Esophagus muscularis mucosa (tissue), 4 donors: ENCODE data around the gene KATNB1. TPM values are rescaled to one million over a fixed set of nuclear protein-coding genes. Genes with fewer than 3 reads are reported as not detected.

ENCODE experiments used
- DNase-seq: peaks from one replicate; pipeline ENCODE4 v3.0.0-alpha.2; 2017; ENCODE audit errors: extremely low spot score
- H3K27ac ChIP-seq, 4 donors: fragments of 200-600 bp; sonication (generic); replicated peaks in 1 of 4; 1 replicate in 3 of 4; 2 replicates in 1 of 4; pipeline ENCODE4 v1.5.1; 2016 to 2019; ENCODE audit warnings: mild to moderate bottlenecking in 1 of 4
- H3K27me3 ChIP-seq, 4 donors: fragments of 200-600 bp; sonication (generic); one replicate each; pipeline versions ENCODE4 v1.5.1 to v1.6.0; 2016 to 2019
- H3K36me3 ChIP-seq, 4 donors: fragments of 200-600 bp; sonication (generic); one replicate each; pipeline ENCODE4 v1.5.1; 2016 to 2019
- H3K4me1 ChIP-seq, 4 donors: fragments of 200-600 bp; sonication (generic); one replicate each; pipeline ENCODE4 v1.5.1; 2016 to 2019
- H3K4me3 ChIP-seq, 4 donors: fragments of 200-600 bp; sonication (generic); 1 replicate in 2 of 4; 2 replicates in 2 of 4; pipeline ENCODE4 v1.5.1; 2016 to 2019; ENCODE audit warnings: mild to moderate bottlenecking in 4 of 4, moderate library complexity in 1 of 4
- H3K9me3 ChIP-seq, 4 donors: fragments of 200-600 bp; sonication (generic); 1 replicate in 3 of 4; 2 replicates in 1 of 4; pipeline ENCODE4 v1.5.1; 2016 to 2019
- EP300 ChIP-seq: sonication (generic); formaldehyde crosslinking; IDR thresholded peaks from one replicate; pipeline ENCODE4 v1.6.1; 2017; ENCODE audit warnings: antibody characterized with exemption
- POLR2A ChIP-seq: fragments of 450-650 bp; IDR thresholded peaks from one replicate; pipeline ENCODE4 v1.6.1; 2017; ENCODE audit warnings: antibody characterized with exemption, moderate library complexity, mild to moderate bottlenecking, low read depth
- POLR2AphosphoS5 ChIP-seq, 2 donors: sonication (generic); formaldehyde crosslinking; IDR thresholded peaks; one replicate each; pipeline ENCODE4 v1.6.1; 2017; ENCODE audit warnings: antibody characterized with exemption in 2 of 2
- WGBS: methylation state at CpG from one replicate; pipeline ENCODE4 v1.1.5; 2018; 5-methylcytosine and 5-hydroxymethylcytosine counted together
- intact Hi-C: fragments of 100-400 bp; cut with DNase I; formaldehyde crosslinking; loops from one replicate; pipeline ENCODE4 v1.15.1; 2023
- total RNA-seq, 4 donors: library from RNA; depleted of rRNA; stranded (reverse); fragments of >200 nt; gene quantifications; one replicate each; pipeline versions ENCODE4 v1.1.0 to v1.2.1, GENCODE V29; 2016
- TF ChIP-seq, protein P1 (sequence below), 3 experiments: fragments of 200-600 bp in 2 of 3; fragments of 450-650 bp in 1 of 3; sonication (generic) in 2 of 3; IDR thresholded peaks; one replicate each; pipeline ENCODE4 v1.5.1; 2017 to 2019; ENCODE audit warnings: antibody characterized with exemption in 3 of 3, mild to moderate bottlenecking in 2 of 3, moderate library complexity in 1 of 3

Gene KATNB1, protein sequence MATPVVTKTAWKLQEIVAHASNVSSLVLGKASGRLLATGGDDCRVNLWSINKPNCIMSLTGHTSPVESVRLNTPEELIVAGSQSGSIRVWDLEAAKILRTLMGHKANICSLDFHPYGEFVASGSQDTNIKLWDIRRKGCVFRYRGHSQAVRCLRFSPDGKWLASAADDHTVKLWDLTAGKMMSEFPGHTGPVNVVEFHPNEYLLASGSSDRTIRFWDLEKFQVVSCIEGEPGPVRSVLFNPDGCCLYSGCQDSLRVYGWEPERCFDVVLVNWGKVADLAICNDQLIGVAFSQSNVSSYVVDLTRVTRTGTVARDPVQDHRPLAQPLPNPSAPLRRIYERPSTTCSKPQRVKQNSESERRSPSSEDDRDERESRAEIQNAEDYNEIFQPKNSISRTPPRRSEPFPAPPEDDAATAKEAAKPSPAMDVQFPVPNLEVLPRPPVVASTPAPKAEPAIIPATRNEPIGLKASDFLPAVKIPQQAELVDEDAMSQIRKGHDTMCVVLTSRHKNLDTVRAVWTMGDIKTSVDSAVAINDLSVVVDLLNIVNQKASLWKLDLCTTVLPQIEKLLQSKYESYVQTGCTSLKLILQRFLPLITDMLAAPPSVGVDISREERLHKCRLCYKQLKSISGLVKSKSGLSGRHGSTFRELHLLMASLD
- total RNA-seq: 10 to 100 TPM; 10.4 to 16.9 (median 15.3) TPM

DNA sequence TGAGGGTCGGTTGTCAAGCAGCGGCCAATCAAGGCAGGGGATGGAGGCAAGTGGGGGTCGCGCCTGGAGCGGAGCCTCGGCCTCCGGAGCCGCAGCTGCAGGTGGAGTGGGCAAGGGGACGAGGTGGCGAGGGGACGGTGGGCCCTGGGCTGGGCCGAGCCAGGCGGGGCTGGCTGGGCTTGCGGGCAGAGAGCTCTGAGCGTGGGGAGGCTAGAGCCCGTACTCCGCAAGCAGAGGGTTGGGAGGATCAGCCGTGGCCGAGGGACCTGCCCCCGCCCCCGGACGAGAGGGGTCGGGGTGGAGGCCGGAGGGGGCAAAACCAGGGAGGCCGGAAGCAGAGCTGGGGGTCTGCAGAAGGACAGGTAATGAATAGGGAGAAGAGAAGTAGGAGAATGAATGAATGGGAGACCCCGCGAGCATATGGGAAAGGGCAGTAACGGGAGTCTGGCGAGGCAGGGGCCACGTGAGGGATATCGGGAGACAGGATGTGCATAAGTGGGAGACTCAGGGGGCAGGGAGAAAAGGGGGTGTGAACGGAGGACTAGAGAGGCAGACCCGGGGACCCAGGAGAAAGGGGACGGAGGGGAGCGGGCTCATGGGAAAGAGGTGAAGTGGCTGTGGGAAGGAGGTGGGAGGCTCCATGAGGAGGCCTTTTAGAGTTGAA, at the start of gene KATNB1:
TSS of gene KATNB1 (plus strand) at position 16 of the 664 bp plus-strand sequence. CDS start 1,474 bp downstream, outside the sequence.
- no peak for DNase-seq
- H3K9me3 ChIP-seq: no peaks in the 10 kb centered on the region
- TF ChIP-seq, protein P1, sequence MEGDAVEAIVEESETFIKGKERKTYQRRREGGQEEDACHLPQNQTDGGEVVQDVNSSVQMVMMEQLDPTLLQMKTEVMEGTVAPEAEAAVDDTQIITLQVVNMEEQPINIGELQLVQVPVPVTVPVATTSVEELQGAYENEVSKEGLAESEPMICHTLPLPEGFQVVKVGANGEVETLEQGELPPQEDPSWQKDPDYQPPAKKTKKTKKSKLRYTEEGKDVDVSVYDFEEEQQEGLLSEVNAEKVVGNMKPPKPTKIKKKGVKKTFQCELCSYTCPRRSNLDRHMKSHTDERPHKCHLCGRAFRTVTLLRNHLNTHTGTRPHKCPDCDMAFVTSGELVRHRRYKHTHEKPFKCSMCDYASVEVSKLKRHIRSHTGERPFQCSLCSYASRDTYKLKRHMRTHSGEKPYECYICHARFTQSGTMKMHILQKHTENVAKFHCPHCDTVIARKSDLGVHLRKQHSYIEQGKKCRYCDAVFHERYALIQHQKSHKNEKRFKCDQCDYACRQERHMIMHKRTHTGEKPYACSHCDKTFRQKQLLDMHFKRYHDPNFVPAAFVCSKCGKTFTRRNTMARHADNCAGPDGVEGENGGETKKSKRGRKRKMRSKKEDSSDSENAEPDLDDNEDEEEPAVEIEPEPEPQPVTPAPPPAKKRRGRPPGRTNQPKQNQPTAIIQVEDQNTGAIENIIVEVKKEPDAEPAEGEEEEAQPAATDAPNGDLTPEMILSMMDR (IDR thresholded peaks at IDR 0.05): no peak
- TF ChIP-seq POLR2AphosphoS5 (IDR thresholded peaks at IDR 0.05) (no peak), EP300 (no peak), POLR2A (no peak)
- WGBS: under 1% methylated on average over 33 of the region's 35 CpGs
- H3K4me3 ChIP-seq: peak within 1 kb of the TSS; percentile 78 to 98 (median 88)
- H3K36me3 ChIP-seq: peaks cover 0 to 14% (median 4%) of the 10 kb centered on the region in 4 donors
- H3K4me1 ChIP-seq: peaks cover 18 to 40% (median 27%) of the 10 kb centered on the region in 4 donors
- H3K27me3 ChIP-seq: no peaks in the 10 kb centered on the region
- intact Hi-C loops: loop anchor here (10.0 kb wide), 2 partner anchors 249 to 389 kb away; partner anchors contain the start of gene CFAP20
- H3K27ac ChIP-seq: peak within 1 kb of the TSS; percentile 85 to 90 (median 88)

DNA sequence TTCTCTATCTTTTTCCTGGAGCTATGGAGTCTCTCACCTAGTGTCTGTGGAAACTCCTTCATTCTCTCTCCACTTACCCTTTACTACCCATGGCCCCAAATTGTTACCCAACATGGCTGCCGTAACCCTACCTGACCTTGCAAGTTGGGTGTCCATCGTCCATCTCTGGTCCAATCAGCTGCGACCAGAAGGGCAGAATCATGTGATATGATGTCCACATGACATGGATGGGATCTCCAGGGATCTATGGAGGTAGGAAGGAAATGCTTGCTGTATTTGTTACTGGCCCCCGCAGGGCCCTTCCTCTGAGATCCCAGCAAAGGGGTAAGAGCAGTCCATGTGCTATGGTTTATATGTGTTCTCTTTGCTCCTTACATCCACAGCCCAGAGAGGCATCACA, 49.0 kb upstream of the KATNB1 start:
- H3K27me3 ChIP-seq: peaks cover 0 to 41% (median 0%) of the 10 kb centered on the region in 4 donors
- H3K27ac ChIP-seq: no peak overlapping the region
- DNase-seq: no peak
- intact Hi-C loops: no loop called here
- H3K4me1 ChIP-seq: peaks cover 0 to 3% (median 0%) of the 10 kb centered on the region in 4 donors
- H3K36me3 ChIP-seq: no peaks in the 10 kb centered on the region
- no peaks in the 10 kb centered on the region for H3K9me3 ChIP-seq
- no peak for TF ChIP-seq EP300
- TF ChIP-seq POLR2AphosphoS5 (IDR thresholded peaks at IDR 0.05): no peak
- TF ChIP-seq POLR2A: no peak
- TF ChIP-seq, protein P1 (IDR thresholded peaks at IDR 0.05): no peak
- WGBS: 85% methylated on average over 4 of the region's 4 CpGs
- no peak overlapping the region for H3K4me3 ChIP-seq

DNA sequence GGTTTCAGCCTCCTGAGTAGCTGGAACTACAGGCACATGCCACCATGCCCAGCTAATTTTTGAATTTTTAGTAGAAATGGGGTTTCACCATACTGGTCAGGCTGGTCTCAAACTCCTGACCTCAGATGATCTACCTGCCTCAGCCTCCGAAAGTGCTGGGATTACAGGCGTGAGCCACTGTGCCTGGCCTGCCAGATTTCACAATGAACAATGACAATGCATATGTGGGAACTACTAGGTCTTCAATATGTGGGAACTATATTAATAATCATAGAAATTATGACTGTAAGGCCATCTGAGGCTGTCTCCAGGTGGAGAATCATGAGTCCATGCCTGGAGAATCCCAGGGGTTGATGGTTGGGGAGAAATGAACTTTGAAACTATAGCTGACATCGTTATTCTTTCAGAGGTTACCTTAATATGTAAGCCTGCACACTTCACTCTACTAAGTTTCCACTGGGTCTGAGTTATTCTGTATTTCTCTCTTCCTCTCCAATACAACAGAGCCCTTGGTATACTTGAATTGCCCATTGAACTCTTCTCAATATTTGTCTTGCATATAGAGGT, 48.1 kb upstream of the KATNB1 start:
- 88% methylated on average over 3 of the region's 3 CpGs for WGBS
- intact Hi-C loops: no loop called here
- no peak for DNase-seq

DNA sequence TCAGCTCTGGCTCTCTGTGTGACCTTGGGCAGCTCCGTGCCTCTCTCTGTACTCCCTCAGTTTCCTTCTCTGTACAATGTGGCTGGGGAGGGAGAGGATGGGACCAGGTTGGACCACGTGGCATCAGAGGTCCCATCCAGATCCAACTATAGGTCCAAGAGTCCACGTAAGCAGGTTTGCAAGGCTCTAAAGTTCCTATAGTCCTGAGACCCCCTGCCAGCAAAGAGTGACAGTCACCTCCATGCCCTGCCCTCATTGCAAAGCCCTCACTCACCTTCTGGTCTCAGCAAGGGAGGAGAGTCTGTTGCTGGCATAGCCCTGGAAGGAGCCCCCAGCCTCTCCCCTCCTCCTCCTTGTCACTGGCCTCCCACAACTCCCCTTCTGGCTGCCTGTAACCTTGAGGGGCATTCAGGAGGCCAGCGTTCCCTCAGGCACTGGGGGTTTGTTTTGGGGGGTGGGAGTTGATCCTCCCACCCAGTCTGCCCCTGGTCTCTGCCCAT, 47.0 kb upstream of the KATNB1 start:
- Histone ChIP-seq H3K4me1 (peaks cover 0 to 3% (median 0%) of the 10 kb centered on the region in 4 donors), H3K27me3 (peaks cover 0 to 34% (median 0%) of the 10 kb centered on the region in 4 donors), H3K36me3 (no peaks in the 10 kb centered on the region), H3K9me3 (no peaks in the 10 kb centered on the region), H3K4me3 (no peak overlapping the region), H3K27ac (no peak overlapping the region)
- intact Hi-C loops: no loop called here
- 73% methylated on average over 4 of the region's 4 CpGs for WGBS
- no peak for DNase-seq
- TF ChIP-seq, protein P1 (IDR thresholded peaks at IDR 0.05): no peak
- TF ChIP-seq POLR2AphosphoS5 (IDR thresholded peaks at IDR 0.05) (no peak), EP300 (no peak), POLR2A (no peak)

More for the DNA sequence above, 48.1 kb upstream of the KATNB1 start:
- Histone ChIP-seq H3K27ac (no peak overlapping the region), H3K4me3 (no peak overlapping the region), H3K36me3 (no peaks in the 10 kb centered on the region), H3K27me3 (peaks cover 0 to 37% (median 0%) of the 10 kb centered on the region in 4 donors), H3K9me3 (no peaks in the 10 kb centered on the region), H3K4me1 (peaks cover 0 to 3% (median 0%) of the 10 kb centered on the region in 4 donors)
- TF ChIP-seq, protein P1 (IDR thresholded peaks at IDR 0.05): no peak
- TF ChIP-seq POLR2A (no peak), POLR2AphosphoS5 (IDR thresholded peaks at IDR 0.05) (no peak), EP300 (no peak)
